Coronary artery (tissue), 2 donors: ENCODE data around the gene FKBP5.
"Not testable (repeated sequence)": the region's sequence is repeated elsewhere in the genome, so short reads cannot be mapped to it uniquely, and the experiment has no call there.

Source experiments
- DNase-seq: peaks from one replicate; pipeline ENCODE4 v3.0.0-alpha.2; 2017; ENCODE audit warnings: low spot score
- H3K27ac ChIP-seq, 2 donors: fragments of 200-600 bp; sonication (generic); one replicate each; pipeline ENCODE4 v1.5.1; 2016 to 2019
- H3K4me3 ChIP-seq: fragments of 200-600 bp; sonication (generic); 2 replicates; pipeline ENCODE4 v1.5.1; 2016; ENCODE audit warnings: mild to moderate bottlenecking, moderate library complexity
- CTCF ChIP-seq: fragments of 200-600 bp; sonication (generic); IDR thresholded peaks from one replicate; pipeline ENCODE4 v1.5.1; 2019; ENCODE audit warnings: antibody characterized with exemption

Gene FKBP5

DNA sequence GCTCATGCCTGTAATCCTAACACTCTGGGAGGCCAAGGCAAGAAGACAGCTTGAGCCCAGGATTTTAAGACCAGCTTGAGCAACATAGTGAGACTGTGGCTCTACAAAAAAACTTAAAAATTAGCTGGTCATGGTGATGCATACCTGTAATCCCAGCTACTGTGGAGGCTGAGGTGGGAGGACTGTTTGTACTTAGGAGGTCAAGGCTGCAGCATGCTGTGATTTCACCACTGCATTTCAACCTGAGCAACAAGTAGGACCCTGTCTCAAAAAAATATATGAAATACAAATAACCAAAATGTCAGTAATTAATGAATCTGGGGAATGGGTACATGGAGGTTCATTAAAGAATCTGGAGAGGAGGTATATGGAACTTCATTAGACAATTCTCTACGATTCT is 9.9 kb downstream of the FKBP5 start:
- no peak for TF ChIP-seq CTCF
- Histone ChIP-seq H3K27ac (no peak overlapping the region), H3K4me3 (peak overlapping the region; percentile 12)
- no peak for DNase-seq

DNA sequence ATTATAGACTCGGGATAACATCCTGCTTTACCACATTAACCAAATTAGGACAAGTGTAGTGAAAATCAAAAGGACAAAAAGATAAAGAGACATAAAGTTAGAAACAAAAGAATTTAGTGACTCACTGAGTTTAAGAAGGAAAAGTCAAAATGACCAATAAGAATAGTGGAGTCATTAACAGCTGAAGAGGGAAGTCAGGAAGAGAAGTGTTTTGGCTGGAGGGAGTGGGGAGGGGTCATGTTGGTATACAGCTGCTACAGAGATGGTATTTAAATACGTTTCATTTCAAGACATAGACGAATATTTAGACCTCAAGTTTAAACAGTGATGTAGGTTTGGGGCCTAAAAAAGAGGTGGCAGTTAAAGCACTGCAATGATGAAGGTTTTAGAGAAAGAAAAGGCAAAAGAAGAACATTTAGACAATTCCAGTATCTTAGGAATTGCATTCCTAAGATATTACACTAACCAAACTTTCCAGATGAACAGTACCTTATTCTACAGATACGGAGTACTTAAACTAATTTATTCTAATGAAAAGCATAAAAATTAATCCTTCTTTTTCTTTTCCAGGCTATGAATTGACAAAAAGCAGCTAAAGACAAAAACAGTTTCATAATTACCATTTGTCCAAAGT is 10.6 kb downstream of the FKBP5 start:
- DNase-seq: no peak
- Histone ChIP-seq H3K27ac (no peak overlapping the region), H3K4me3 (no peak overlapping the region)
- TF ChIP-seq CTCF: no peak

GRCh38 chr6:35677456-35677855 is 11.3 kb downstream of the FKBP5 start:
- no peak overlapping the region for H3K27ac ChIP-seq
- TF ChIP-seq CTCF: no peak
- no peak for DNase-seq
- no peak overlapping the region for H3K4me3 ChIP-seq

GRCh38 chr6:35675871-35676459 is 12.8 kb downstream of the FKBP5 start:
- no peak overlapping the region for H3K27ac ChIP-seq
- DNase-seq: no peak

GRCh38 chr6:35674594-35674993 is 14.1 kb downstream of the FKBP5 start:
- no peak for DNase-seq
- TF ChIP-seq CTCF: no peak
- Histone ChIP-seq H3K27ac (no peak overlapping the region), H3K4me3 (peak overlapping the region; percentile 5)

More at GRCh38 chr6:35675871-35676459, 12.8 kb downstream of the FKBP5 start:
- H3K4me3 ChIP-seq: peak overlapping the region; percentile 5
- no peak for TF ChIP-seq CTCF

GRCh38 chr6:35673755-35674154 is 15.0 kb downstream of the FKBP5 start:
- no peak for TF ChIP-seq CTCF
- H3K4me3 ChIP-seq: no peak overlapping the region
- H3K27ac ChIP-seq: no peak overlapping the region
- no peak for DNase-seq

- DNase-seq, H3K4me3 ChIP-seq, H3K27ac ChIP-seq: not testable (repeated sequence)
Observed at GRCh38 chr6:35673284-35673666, 15.4 kb downstream of the FKBP5 start.

DNA sequence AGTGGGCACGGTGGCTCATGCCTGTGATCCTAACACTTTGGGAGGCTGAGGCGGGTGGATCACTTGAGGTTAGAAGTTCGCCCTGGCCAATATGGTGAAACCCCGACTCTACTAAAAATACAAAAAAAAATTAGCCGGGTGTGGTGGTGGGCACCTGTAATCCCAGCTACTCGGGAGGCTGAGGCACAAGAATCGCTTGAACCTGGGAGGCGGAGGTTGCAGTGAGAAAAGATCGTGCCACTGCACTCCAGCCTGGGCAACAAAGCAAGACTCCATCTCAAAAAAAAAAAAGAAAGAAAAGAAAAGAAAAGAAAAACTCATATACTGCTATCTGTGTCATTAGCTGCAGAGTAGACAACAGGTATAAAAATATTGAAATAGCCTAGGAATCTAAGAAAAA is 18.3 kb downstream of the FKBP5 start:
- H3K27ac ChIP-seq, DNase-seq, H3K4me3 ChIP-seq: not testable (repeated sequence)
